ENCODE data around the gene RGL1.

The RGL1 gene

GRCh38 chr1:183821889-183822611, 17.1 kb downstream of the RGL1 start:
- DNase-seq (ENCODE audit: low read depth), result peak; percentile 72

GRCh38 chr1:183824291-183824690, 19.4 kb downstream of the RGL1 start:
- no peak for DNase-seq (ENCODE audit: low read depth)

GRCh38 chr1:183827801-183828200, 22.9 kb downstream of the RGL1 start:
- DNase-seq (ENCODE audit: low read depth), result no peak

GRCh38 chr1:183830389-183830788, 25.5 kb downstream of the RGL1 start:
- DNase-seq (ENCODE audit: low read depth), result no peak

- no peak for DNase-seq (ENCODE audit: low read depth)
Observed at GRCh38 chr1:183831311-183831710, 26.4 kb downstream of the RGL1 start.

GRCh38 chr1:183832459-183832858, 27.5 kb downstream of the RGL1 start:
- DNase-seq (ENCODE audit: low read depth), result no peak

GRCh38 chr1:183834568-183834967, 29.6 kb downstream of the RGL1 start:
- DNase-seq (ENCODE audit: low read depth), result no peak

- no peak for DNase-seq (ENCODE audit: low read depth)
Observed at GRCh38 chr1:183836598-183836997, 31.7 kb downstream of the RGL1 start.

- no peak for DNase-seq (ENCODE audit: low read depth)
Observed at GRCh38 chr1:183837062-183837461, 32.1 kb downstream of the RGL1 start.

- no peak for DNase-seq (ENCODE audit: low read depth)
Observed at GRCh38 chr1:183838221-183838620, 33.3 kb downstream of the RGL1 start.

- DNase-seq (ENCODE audit: low read depth), result no peak
Observed at GRCh38 chr1:183840140-183840539, 35.2 kb downstream of the RGL1 start.

GRCh38 chr1:183841550-183841949, 36.6 kb downstream of the RGL1 start:
- DNase-seq (ENCODE audit: low read depth), result no peak

- peak; percentile 89 for DNase-seq (ENCODE audit: low read depth)
Observed at GRCh38 chr1:183841950-183842794, 37.3 kb downstream of the RGL1 start.

- no peak for DNase-seq (ENCODE audit: low read depth)
Observed at GRCh38 chr1:183842795-183843144, 37.9 kb downstream of the RGL1 start.

GRCh38 chr1:183844806-183845205, 39.9 kb downstream of the RGL1 start:
- DNase-seq (ENCODE audit: low read depth), result no peak

GRCh38 chr1:183845681-183846080, 40.8 kb downstream of the RGL1 start:
- DNase-seq (ENCODE audit: low read depth), result no peak

GRCh38 chr1:183847641-183848040, 42.7 kb downstream of the RGL1 start:
- DNase-seq (ENCODE audit: low read depth), result no peak

GRCh38 chr1:183850852-183851251, 45.9 kb downstream of the RGL1 start:
- DNase-seq (ENCODE audit: low read depth), result no peak

- no peak for DNase-seq (ENCODE audit: low read depth)
Observed at GRCh38 chr1:183859119-183859518, 54.2 kb downstream of the RGL1 start.

- DNase-seq (ENCODE audit: low read depth), result no peak
Observed at GRCh38 chr1:183859831-183860230, 54.9 kb downstream of the RGL1 start.

- DNase-seq (ENCODE audit: low read depth), result no peak
Observed at GRCh38 chr1:183862967-183863366, 58.0 kb downstream of the RGL1 start.

- no peak for DNase-seq (ENCODE audit: low read depth)
Observed at GRCh38 chr1:183863852-183864251, 58.9 kb downstream of the RGL1 start.

GRCh38 chr1:183864611-183865010, 59.7 kb downstream of the RGL1 start:
- no peak for DNase-seq (ENCODE audit: low read depth)

- DNase-seq (ENCODE audit: low read depth), result no peak
Observed at GRCh38 chr1:183869230-183869629, 64.3 kb downstream of the RGL1 start.
